H1 (cell line): ENCODE measurements around the gene PGF. TPM values are rescaled to one million over a fixed set of nuclear protein-coding genes. Genes with fewer than 3 reads are reported as not detected.

Experiments
- KDM5A ChIP-seq: fragments of 200-600 bp; IDR thresholded peaks from 2 replicates; pipeline ENCODE4 v1.7.1; 2012; ENCODE audit warnings: mild to moderate bottlenecking, low read length, inconsistent platforms, mixed read lengths
- SRF ChIP-seq: IDR thresholded peaks from 2 replicates; pipeline ENCODE4 v1.6.1; 2011; ENCODE audit warnings: mild to moderate bottlenecking, low read depth, low read length, moderate library complexity
- polyA plus RNA-seq, 7 experiments: library from polyadenylated mRNA; depleted of rRNA in 3 of 7; stranded (reverse) in 5 of 7; unstranded in 2 of 7; fragments of >200 nt in 5 of 7; fragments of 200-250 nt in 2 of 7; gene quantifications; 1 replicate in 5 of 7; 2 replicates in 1 of 7; 4 replicates in 1 of 7; pipeline versions ENCODE4 v1.2.1 to v1.2.3, GENCODE V29; 2011 to 2013; ENCODE audit warnings: missing spikeins in 2 of 7, mixed read lengths in 2 of 7
- total RNA-seq: library from RNA; stranded (reverse); fragmentation: NEBNext Ultra II Directional; extraction: Animal tissue kit (Norgen Biotek cat#: 25700); gene quantifications from 2 replicates; pipeline ENCODE4 v1.2.1, GENCODE V29; 2021

The PGF gene
- total and polyA plus RNA-seq, 2 of the 8 experiments (the other 6 are each of a cell fraction or from before 2014, with no cell fraction given), result 2.1 to 4.1 TPM

GRCh38 chr14:74977164-74977900 lies 21.9 kb upstream of the PGF start (continued):
- TF ChIP-seq KDM5A, result no peak
- TF ChIP-seq SRF, result no peak
